HEK293T (cell line): ENCODE measurements around the gene UBE3D.

Experiments used
- CTCF ChIA-PET: fragments of 350-600 bp; formaldehyde crosslinking; extraction: SDS; loops from one replicate; lab custom pipeline; 2021; ENCODE audit warnings: antibody characterized with exemption, inconsistent platforms; lab: Yijun Ruan, JAX
- POLR2A ChIA-PET: fragments of 350-600 bp; formaldehyde crosslinking; extraction: SDS; loops from one replicate; lab custom pipeline; 2020; ENCODE audit warnings: antibody characterized with exemption, inconsistent platforms; lab: Yijun Ruan, JAX
- DNase-seq: peaks from one replicate; pipeline ENCODE4 v3.0.0; 2012; ENCODE audit warnings: mixed read lengths; ENCODE audit errors: extremely low spot score
- ARNT ChIP-seq: fragments of 450-650 bp; IDR thresholded peaks from 2 replicates; pipeline ENCODE4 v1.6.1; 2017; ENCODE audit warnings: mild to moderate bottlenecking
- BHLHE40 ChIP-seq: fragments of 450-650 bp; IDR thresholded peaks from 2 replicates; pipeline ENCODE4 v1.6.1; 2016; ENCODE audit warnings: mild to moderate bottlenecking, moderate library complexity, borderline replicate concordance
- CTBP1 ChIP-seq: fragments of 450-650 bp; IDR thresholded peaks from 2 replicates; pipeline ENCODE4 v1.6.1; 2016; ENCODE audit warnings: borderline replicate concordance
- ELF4 ChIP-seq: fragments of 450-650 bp; IDR thresholded peaks from 2 replicates; pipeline ENCODE4 v1.6.1; 2017; ENCODE audit warnings: antibody characterized with exemption
- FOXA1 ChIP-seq: fragments of 450-650 bp; IDR thresholded peaks from 2 replicates; pipeline ENCODE4 v1.6.1; 2016; ENCODE audit warnings: mild to moderate bottlenecking
- FOXK2 ChIP-seq: fragments of 450-650 bp; IDR thresholded peaks from 2 replicates; pipeline ENCODE4 v1.6.1; 2016; ENCODE audit warnings: mild to moderate bottlenecking
- FOXM1 ChIP-seq: fragments of 450-650 bp; IDR thresholded peaks from 2 replicates; pipeline ENCODE4 v1.6.1; 2017; ENCODE audit warnings: mild to moderate bottlenecking, borderline replicate concordance
- HDGF ChIP-seq: fragments of 450-650 bp; IDR thresholded peaks from 2 replicates; pipeline ENCODE4 v1.6.1; 2017; ENCODE audit warnings: antibody characterized with exemption, borderline replicate concordance
- L3MBTL2 ChIP-seq: fragments of 450-650 bp; conservative IDR thresholded peaks from 2 replicates; pipeline ENCODE4 v1.6.1; 2016; ENCODE audit warnings: mild to moderate bottlenecking
- LEF1 ChIP-seq: fragments of 450-650 bp; IDR thresholded peaks from 2 replicates; pipeline ENCODE4 v1.6.1; 2017; ENCODE audit warnings: mild to moderate bottlenecking, borderline replicate concordance
- NFRKB ChIP-seq: fragments of 450-650 bp; IDR thresholded peaks from 2 replicates; pipeline ENCODE4 v1.6.1; 2016; ENCODE audit warnings: mild to moderate bottlenecking, moderate library complexity
- PKNOX1 ChIP-seq: fragments of 450-650 bp; IDR thresholded peaks from 2 replicates; pipeline ENCODE4 v1.6.1; 2016
- SP1 ChIP-seq: fragments of 450-650 bp; IDR thresholded peaks from 2 replicates; pipeline ENCODE4 v1.6.1; 2017
- SUZ12 ChIP-seq: fragments of 450-650 bp; IDR thresholded peaks from 2 replicates; pipeline ENCODE4 v1.6.1; 2016; ENCODE audit warnings: mild to moderate bottlenecking
- TARDBP ChIP-seq: fragments of 450-650 bp; IDR thresholded peaks from 2 replicates; pipeline ENCODE4 v1.6.1; 2016
- ZNF384 ChIP-seq: fragments of 450-650 bp; IDR thresholded peaks from 2 replicates; pipeline ENCODE4 v1.6.1; 2016

Gene UBE3D

GRCh38 chr6:83067448-83068439 is 2.1 kb upstream of the UBE3D start, which contains the start of gene DOP1A:
Gene DOP1A, plus strand, starts transcription at chr6:83067671. Its CDS starts 29,307 bp downstream, at chr6:83096978.
- ChIA-PET POLR2A (interaction anchor here (0.8 to 1.7 kb wide), 3 partner anchors 126 to 445 kb away, joined by 3 to 10 read pairs (median 5); partner anchors contain the start of genes PGM3 and RWDD2A), CTCF (interaction anchor here (0.8 to 5.6 kb wide), 13 partner anchors 8 to 819 kb away, joined by 3 to 55 read pairs (median 5); partner anchors contain the start of gene PRSS35)
- TF ChIP-seq FOXM1 (no peak), L3MBTL2 (peak; percentile 39), ELF4 (no peak), NFRKB (no peak), PKNOX1 (peak; percentile 43; the same call in 1 of the 2 replicates)
- peak; percentile 84 for DNase-seq

DNA sequence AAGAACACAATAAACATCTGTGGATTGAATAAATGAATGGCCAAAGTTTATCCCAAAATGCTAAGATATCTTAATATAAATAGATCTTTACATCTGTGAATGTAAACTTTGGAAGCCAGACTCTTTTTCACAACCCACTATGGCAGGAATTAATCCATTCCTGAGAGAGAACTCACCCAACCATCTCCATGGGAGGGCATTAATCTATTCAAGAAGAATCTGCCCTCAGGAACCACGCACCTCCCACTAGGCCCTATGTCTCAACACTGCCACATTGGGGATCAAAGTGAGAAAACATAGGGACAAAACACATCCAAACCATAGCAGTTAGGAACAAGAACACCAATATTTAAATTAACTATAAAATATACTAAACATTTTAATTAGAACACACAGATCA is 3.4 kb downstream of the UBE3D start:
- ChIA-PET POLR2A (no interaction called here), CTCF (no interaction called here)
- TF ChIP-seq BHLHE40 (no peak), L3MBTL2 (no peak), PKNOX1 (no peak)
- DNase-seq, result no peak

GRCh38 chr6:83061190-83061589 is 4.5 kb downstream of the UBE3D start:
- TF ChIP-seq L3MBTL2 (no peak), BHLHE40 (no peak), HDGF (no peak), LEF1 (no peak), TARDBP (no peak), ZNF384 (no peak), FOXK2 (no peak), SUZ12 (no peak), PKNOX1 (no peak), CTBP1 (no peak), SP1 (no peak), ARNT (no peak), FOXM1 (no peak), ELF4 (no peak), FOXA1 (no peak), NFRKB (no peak)
- POLR2A ChIA-PET, result no interaction called here
- CTCF ChIA-PET, result no interaction called here
- DNase-seq, result no peak

DNA sequence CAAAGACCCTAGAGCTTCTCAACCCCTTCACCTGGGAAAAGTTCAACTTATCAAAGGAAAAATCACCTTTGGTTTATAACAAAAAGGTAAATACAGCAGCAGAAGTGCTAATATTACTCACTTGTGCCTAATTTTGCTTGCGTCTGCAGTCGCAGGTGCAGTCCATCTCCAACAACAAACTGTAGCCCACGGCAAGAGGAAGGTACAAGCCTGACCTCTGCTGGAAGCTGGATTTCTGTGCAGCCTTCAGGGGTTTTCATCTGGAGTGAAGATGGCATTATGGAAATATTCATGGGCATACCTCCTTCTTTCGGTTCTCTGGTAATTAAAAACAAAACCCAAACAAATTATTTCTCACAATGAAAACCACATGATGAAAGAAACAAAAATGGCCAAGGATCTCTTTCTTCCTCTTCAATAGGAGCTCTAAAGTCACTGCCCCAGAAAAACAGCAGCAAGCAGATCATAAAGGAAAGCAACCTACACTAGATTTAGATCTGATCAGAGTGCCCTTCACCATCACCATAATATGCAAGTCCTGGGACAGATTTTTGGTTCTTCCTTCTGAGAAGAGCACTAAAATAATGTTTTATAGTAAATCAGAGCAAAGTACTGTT is 7.8 kb downstream of the UBE3D start:
- POLR2A ChIA-PET, result no interaction called here
- TF ChIP-seq TARDBP, result no peak
- no peak for TF ChIP-seq ARNT
- TF ChIP-seq FOXK2, result no peak
- TF ChIP-seq FOXM1, result no peak
- TF ChIP-seq ELF4, result no peak
- no peak for TF ChIP-seq FOXA1
- no peak for TF ChIP-seq ZNF384
- TF ChIP-seq SUZ12, result no peak
- no peak for TF ChIP-seq L3MBTL2
- no peak for TF ChIP-seq HDGF

DNA sequence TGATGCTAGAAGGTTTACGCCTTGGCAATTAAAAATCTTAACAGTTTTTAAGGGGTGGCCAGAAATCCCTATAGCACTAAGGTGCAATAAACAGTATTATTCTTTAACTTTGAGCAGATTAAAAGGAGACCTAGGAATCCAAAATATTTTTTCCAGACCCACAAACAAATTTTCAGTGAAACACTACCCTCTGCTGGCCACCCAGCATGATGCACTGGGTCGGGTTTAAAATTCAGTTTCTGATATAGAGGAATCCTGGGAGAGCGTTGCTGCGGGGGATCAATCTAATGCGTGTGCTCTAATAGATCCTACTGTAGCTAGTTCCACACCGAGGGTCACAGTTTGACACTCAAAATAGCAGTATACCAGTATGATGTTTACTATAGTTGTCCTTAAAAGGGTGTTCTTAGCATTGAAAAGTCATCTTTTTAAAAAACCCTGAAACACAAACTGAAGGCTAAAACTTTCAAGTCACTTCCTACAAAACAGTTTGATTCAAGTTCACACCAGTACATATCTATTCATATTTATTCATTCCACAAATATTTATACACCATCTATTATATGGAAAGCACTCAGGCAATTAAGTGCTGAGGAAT is 10.2 kb downstream of the UBE3D start:
- TF ChIP-seq NFRKB, result no peak
- TF ChIP-seq CTBP1, result no peak
- TF ChIP-seq L3MBTL2, result no peak
- TF ChIP-seq LEF1, result no peak
- no peak for TF ChIP-seq FOXA1
- POLR2A ChIA-PET, result interaction anchor here (1.3 kb wide), 1 partner anchor 10 kb away, joined by 3 read pairs; the partner anchor contains the start of gene UBE3D
- peak; percentile 57 for DNase-seq
- CTCF ChIA-PET, result interaction anchor here (1.8 kb wide), 1 partner anchor 785 kb away, joined by 4 read pairs; no protein-coding TSS in a partner anchor

More for the DNA sequence above, 7.8 kb downstream of the UBE3D start:
- CTCF ChIA-PET, result interaction anchor here (0.6 to 2.6 kb wide), 2 partner anchors 9 to 632 kb away, joined by 3 to 19 read pairs; partner anchors contain the start of genes DOP1A and UBE3D
- DNase-seq, result peak; percentile 46
